SK-N-SH (cell line): ENCODE data around the gene LRSAM1.

Source experiments
- CTCF ChIP-seq: fragments of 200-600 bp; sonication (generic); IDR thresholded peaks from 2 replicates; pipeline ENCODE4 v1.6.1; 2017; ENCODE audit warnings: antibody characterized with exemption, mild to moderate bottlenecking, moderate library complexity
- ELF1 ChIP-seq: IDR thresholded peaks from 2 replicates; pipeline ENCODE4 v1.4.0; 2012
- SIN3A ChIP-seq: IDR thresholded peaks from 2 replicates; pipeline ENCODE4 v1.6.1; 2012; ENCODE audit warnings: low read depth, mild to moderate bottlenecking, low read length, moderate library complexity, borderline replicate concordance

- TF ChIP-seq CTCF (no peak), SIN3A (no peak), ELF1 (no peak)
Observed at GRCh38 chr9:127411122-127411521, 40.2 kb upstream of the LRSAM1 start.
